GM10248 (cell line): ENCODE data around the gene DERL3.

Source experiments
- CTCF ChIA-PET: fragments of 300-600 bp; sonication (Branson Sonifier 250); formaldehyde crosslinking; extraction: SDS; loops from one replicate; lab custom pipeline; 2021; ENCODE audit warnings: antibody characterized with exemption; lab: Yijun Ruan, JAX
- POLR2A ChIA-PET: fragments of 350-650 bp; sonication (Branson Sonifier 250); formaldehyde crosslinking; extraction: SDS; loops from one replicate; lab custom pipeline; 2020; ENCODE audit warnings: antibody characterized with exemption; lab: Yijun Ruan, JAX
- DNase-seq: peaks from one replicate; pipeline ENCODE4 v3.0.0; 2012; ENCODE audit errors: extremely low spot score
- CTCF ChIP-seq: IDR thresholded peaks from 2 replicates; pipeline ENCODE4 v1.5.1; 2012; ENCODE audit warnings: mild to moderate bottlenecking, low read depth; ENCODE audit errors: extremely low read depth, missing control alignments, control extremely low read depth

DERL3 gene

DNA sequence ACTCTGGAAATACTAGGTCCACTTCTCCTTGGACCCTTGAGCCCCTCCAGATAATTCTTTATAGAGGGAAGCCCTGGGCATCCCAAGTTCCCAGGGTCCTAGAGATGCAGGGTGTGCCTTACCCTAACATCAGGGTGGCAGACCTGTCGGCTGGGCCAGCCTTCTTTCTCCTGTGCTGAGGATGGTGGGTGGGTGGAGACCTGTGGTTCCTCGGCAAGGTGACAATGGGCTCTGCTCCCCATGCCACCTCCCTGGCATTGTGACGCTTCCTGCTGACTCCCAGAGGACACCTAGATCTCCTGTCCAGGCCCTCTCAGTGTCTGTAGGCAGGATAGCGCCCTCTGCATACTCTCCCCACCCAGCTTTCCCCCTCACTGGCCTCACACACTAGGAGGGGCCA, 3.8 kb upstream of the DERL3 start:
- no peak for DNase-seq
- POLR2A ChIA-PET, result interaction anchor here (0.6 kb wide), 1 partner anchor 706 kb away, joined by 3 read pairs; no protein-coding TSS in a partner anchor
- no peak for TF ChIP-seq CTCF
- CTCF ChIA-PET, result interaction anchor here (1.2 to 5.3 kb wide), 2 partner anchors 8 to 72 kb away, joined by 3 to 46 read pairs; partner anchors contain the start of gene MMP11

GRCh38 chr22:23841736-23842445, 3.1 kb upstream of the DERL3 start:
- CTCF ChIA-PET, result no interaction called here
- no peak for DNase-seq
- POLR2A ChIA-PET, result no interaction called here
- TF ChIP-seq CTCF, result no peak

- CTCF ChIA-PET, result no interaction called here
- POLR2A ChIA-PET, result no interaction called here
- no peak for DNase-seq
- TF ChIP-seq CTCF, result no peak
Observed at GRCh38 chr22:23841292-23841691, 2.5 kb upstream of the DERL3 start.

- DNase-seq, result no peak
- CTCF ChIA-PET, result no interaction called here
- no peak for TF ChIP-seq CTCF
- POLR2A ChIA-PET, result no interaction called here
Observed at GRCh38 chr22:23840026-23840425, 1.2 kb upstream of the DERL3 start.

- CTCF ChIA-PET, result interaction anchor here (0.9 to 1.2 kb wide), 2 partner anchors 12 to 15 kb away, joined by 3 to 5 read pairs; no protein-coding TSS in a partner anchor
- TF ChIP-seq CTCF, result no peak
- POLR2A ChIA-PET, result no interaction called here
- DNase-seq, result no peak
Observed at GRCh38 chr22:23837911-23838680, 710 bp downstream of the DERL3 start.

- no peak for DNase-seq
- ChIA-PET CTCF (interaction anchor here (1.2 to 4.0 kb wide), 4 partner anchors 11 to 20 kb away, joined by 3 to 22 read pairs (median 5); partner anchors contain the start of gene SLC2A11), POLR2A (no interaction called here)
- no peak for TF ChIP-seq CTCF
Observed at GRCh38 chr22:23837496-23837859, 1.3 kb downstream of the DERL3 start.
